HG02870 (cell line): ENCODE results near the gene ANO10.
"Not testable (repeated sequence)": the region's sequence is repeated elsewhere in the genome, so short reads cannot be mapped to it uniquely, and the experiment has no call there.

Experiments used
- ATAC-seq: cut with Tn5 transposase; IDR thresholded peaks from one replicate; pipeline ENCODE4 v1.9.1; 2021; ENCODE audit warnings: mild to moderate bottlenecking, moderate library complexity; ENCODE audit not compliant: unreplicated experiment

The ANO10 gene

GRCh38 chr3:43629257-43629656 lies 7.4 kb upstream of the ANO10 start:
- ATAC-seq, result no peak

- ATAC-seq, result no peak
Measured at GRCh38 chr3:43627360-43627759, 5.5 kb upstream of the ANO10 start.

GRCh38 chr3:43624619-43625305 lies 3.0 kb upstream of the ANO10 start:
- no peak for ATAC-seq

DNA sequence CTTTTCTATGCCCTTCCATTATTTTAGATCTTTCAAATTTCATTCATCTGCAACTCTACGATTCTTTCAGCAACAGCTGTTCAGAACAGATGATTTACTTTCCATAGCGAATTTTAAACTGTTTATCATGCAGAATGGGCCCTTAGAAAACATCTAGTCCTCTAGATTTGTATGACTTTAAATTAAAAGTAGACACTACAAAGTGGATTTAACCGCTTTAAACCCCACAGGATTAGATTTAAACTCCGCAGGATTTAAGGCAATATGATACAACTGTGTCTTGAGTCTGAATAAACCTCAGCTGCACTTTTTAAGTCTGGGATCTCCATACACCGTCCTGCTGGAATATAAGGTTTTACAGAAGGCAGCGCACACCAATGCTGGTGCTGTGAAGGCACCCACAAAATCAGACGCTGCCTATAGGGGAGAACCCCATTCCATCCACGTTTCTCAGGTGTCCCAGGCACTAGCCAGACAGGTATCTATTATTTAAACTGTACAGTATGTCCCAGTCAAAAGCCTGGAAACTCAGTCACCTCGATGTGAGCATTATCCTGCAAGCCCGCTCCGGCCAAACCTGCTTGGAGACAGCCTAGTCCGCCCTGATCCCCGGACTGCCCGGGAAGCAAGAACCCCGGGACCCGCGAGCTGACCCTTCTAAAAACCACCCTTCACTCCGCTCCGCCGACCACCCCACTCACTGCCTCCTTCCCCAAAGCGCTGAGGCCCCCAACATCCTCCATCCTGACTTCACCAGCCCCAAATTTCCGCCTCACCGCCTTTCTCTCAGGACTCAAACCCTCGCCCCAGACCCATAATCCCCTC lies 768 bp downstream of the ANO10 start:
- ATAC-seq, result no peak

- no peak for ATAC-seq
Measured at GRCh38 chr3:43619588-43619987, 2.2 kb downstream of the ANO10 start.

DNA sequence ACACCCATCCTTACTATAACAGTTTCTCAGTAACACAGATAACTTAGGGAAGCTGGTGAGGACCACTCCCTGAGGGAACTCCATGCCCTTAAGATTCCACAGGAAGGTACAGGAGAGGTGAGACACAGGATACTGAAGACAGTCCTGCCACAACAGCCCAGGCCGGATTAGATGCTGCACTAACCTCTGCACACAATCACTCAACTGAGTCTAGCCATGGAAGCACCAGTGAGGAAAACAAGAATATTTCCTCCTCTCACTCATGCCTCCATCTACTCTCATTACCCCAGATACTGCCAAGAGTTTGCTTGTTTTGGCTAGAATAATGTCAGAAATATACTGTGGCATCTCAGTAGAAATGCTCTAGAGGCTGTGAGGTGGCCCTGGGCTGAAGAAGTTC lies 3.7 kb downstream of the ANO10 start:
- ATAC-seq, result no peak

DNA sequence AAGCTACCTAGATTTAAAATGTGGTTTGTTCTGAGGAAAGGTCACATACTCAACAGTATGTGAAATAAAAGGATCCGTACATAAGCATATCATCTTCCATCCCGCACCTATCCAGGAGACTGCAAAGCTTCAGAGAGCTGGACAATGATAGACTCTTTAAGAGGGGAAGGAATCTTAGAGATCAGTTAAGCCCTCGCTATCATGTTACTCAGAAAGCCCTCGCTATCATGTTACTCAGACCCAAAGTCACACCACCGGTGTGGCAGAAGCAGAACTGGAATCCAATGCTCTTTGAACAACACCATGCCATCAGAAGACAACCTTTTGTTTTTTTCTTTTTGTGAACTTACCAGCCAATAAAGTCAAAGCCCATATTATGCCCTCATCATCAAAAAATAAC lies 5.8 kb downstream of the ANO10 start:
- no peak for ATAC-seq

- ATAC-seq, result no peak
Measured at GRCh38 chr3:43615133-43615532, 6.7 kb downstream of the ANO10 start.

GRCh38 chr3:43613976-43614375 lies 7.8 kb downstream of the ANO10 start:
- no peak for ATAC-seq

DNA sequence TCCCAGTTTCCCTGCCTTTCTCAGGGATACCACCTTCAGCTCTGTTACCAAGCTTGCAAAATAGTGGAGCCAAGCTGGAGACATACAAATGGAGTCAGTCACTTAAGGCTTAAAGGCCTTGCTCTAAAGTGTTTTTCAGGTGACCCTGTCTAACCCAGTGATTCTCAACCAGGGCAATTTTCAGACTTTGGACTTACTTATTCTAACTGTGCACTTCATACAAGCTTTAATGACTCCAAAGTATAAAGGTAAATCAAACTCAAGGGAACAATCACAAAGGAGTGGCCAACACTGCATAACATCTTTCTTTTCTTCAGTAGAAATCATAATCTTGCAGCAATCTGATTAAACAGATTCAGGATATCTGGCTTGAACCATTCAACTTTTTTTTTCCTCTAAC lies 9.4 kb downstream of the ANO10 start:
- ATAC-seq, result no peak

GRCh38 chr3:43609406-43609805 lies 12.4 kb downstream of the ANO10 start:
- ATAC-seq, result no peak

DNA sequence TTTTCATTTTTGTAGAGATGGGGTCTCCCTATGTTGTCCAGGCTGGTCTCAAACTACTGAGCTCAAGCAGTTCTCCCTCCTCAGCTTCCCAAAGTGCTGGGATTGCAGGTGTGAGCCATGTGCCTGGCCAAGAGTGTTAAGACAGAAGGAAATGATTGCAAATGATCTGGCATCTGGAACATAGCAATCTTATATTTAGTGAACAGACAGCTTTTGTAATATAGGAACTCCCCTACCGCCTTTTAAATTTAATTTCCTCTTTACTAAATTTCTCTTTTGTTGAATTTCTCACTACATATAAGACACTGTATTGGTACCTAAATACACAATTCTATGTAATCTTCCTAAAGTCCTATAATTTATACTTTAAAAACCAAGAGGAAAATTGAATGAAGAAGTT lies 13.1 kb downstream of the ANO10 start:
- ATAC-seq, result no peak

- no peak for ATAC-seq
Measured at GRCh38 chr3:43606284-43606683, 15.5 kb downstream of the ANO10 start.

GRCh38 chr3:43599959-43600358 lies 21.9 kb downstream of the ANO10 start:
- not testable (repeated sequence) for ATAC-seq

DNA sequence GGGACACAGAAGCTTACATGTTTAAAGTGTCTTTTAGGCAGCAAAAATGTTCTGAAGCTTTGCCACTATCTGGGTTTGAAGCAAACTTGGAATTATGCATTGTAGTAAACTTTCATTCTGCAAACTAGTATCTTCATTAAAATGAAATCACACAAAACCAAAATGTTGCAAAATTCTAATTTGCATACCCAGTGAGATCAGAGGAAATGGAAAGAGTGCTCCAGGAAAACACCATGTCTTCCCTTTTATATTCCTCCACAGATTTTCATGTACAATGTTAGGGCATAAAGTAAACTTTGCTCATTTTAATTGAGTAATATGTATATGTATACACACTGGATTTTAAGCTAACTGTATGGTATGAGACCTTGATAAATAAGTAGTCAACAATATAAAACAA lies 23.9 kb downstream of the ANO10 start:
- no peak for ATAC-seq

DNA sequence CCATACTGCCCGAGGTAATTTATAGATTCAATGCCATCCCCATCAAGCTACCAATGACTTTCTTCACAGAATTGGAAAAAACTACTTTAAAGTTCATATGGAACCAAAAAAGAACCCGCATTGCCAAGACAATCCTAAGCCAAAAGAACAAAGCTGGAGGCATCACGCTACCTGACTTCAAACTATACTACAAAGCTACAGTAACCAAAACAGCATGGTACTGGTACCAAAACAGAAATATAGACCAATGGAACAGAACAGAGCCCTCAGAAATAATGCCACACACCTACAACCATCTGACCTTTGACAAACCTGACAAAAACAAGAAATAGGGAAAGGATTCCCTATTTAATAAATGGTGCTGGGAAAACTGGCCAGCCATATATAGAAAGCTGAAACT lies 25.6 kb downstream of the ANO10 start:
- ATAC-seq, result not testable (repeated sequence)

- not testable (repeated sequence) for ATAC-seq
Measured at GRCh38 chr3:43595280-43595679, 26.5 kb downstream of the ANO10 start.

DNA sequence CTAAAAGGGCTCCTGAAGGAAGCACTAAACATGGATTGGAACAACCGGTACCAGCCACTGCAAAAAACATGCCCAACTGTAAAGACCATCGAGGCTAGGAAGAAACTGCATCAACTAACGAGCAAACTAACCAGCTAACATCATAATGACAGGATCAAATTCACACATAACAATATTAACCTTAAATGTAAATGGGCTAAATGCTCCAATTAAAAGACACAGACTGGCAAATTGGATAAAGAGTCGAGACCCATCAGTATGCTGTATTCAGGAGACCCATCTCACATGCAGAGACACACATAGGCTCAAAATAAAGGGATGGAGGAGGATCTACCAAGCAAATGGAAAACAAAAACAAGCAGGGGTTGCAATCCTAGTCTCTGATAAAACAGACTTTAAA lies 28.2 kb downstream of the ANO10 start:
- not testable (repeated sequence) for ATAC-seq

DNA sequence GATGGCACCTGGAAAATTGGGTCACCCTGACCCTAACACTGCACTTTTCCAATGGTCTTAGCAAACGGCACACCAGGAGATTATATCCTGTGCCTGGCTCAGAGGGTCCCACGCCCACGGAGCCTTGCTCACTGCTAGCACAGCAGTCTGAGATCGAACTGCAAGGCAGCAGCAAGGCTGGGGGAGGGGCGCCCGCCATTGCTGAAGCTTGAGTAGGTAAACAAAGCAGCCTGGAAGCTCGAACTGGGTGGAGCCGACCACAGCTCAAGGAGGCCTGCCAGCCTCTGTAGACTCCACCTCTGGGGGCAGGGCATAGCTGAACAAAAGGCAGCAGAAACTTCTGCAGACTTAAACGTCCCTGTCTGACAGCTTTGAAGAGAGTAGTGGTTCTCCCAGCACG lies 29.9 kb downstream of the ANO10 start:
- not testable (repeated sequence) for ATAC-seq

DNA sequence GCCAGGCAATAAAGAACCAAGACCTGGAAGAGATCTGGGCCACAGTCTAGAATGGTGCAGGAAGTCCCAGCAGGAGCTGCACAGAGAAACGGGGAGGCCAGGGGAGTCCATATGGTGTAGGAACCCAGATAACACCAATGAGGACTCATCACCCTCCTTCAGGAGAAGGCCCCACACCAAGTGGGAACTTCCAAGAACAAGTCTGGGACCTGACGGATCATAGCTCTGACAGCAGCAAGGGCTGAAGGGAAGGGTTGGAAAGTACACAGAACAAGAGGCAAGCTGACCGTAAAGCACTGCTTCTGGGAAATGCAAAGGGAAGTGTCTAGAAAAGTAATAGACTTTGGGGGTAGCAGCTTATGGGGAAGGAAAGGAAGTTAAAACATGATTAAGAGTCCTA lies 34.5 kb downstream of the ANO10 start:
- no peak for ATAC-seq

GRCh38 chr3:43584043-43584826 lies 37.6 kb downstream of the ANO10 start:
- ATAC-seq, result no peak

GRCh38 chr3:43583481-43583880 lies 38.3 kb downstream of the ANO10 start:
- no peak for ATAC-seq
